K562 (cell line): ENCODE results near the gene HTR3E. TPM values are rescaled to one million over a fixed set of nuclear protein-coding genes. Genes with fewer than 3 reads are reported as not detected.

Experiments
- ARNT ChIP-seq, 2 experiments: fragments of 450-650 bp; IDR thresholded peaks; 2 replicates each; pipeline ENCODE4 v1.6.1; 2016; ENCODE audit warnings: mild to moderate bottlenecking in 1 of 2
- ATF7 ChIP-seq: fragments of 450-650 bp; IDR thresholded peaks from 2 replicates; pipeline ENCODE4 v1.7.1; 2014; ENCODE audit warnings: mild to moderate bottlenecking, moderate library complexity
- CBFA2T3 ChIP-seq: fragments of 450-650 bp; IDR thresholded peaks from 2 replicates; pipeline ENCODE4 v1.6.1; 2017
- FOXJ3 ChIP-seq: sonication (generic); formaldehyde crosslinking; IDR thresholded peaks from 2 replicates; pipeline ENCODE4 v1.4.0; 2020; ENCODE audit warnings: mild to moderate bottlenecking, missing genetic modification reagents
- HNRNPK ChIP-seq: fragments of 200-400 bp; formaldehyde crosslinking; IDR thresholded peaks from one replicate; pipeline ENCODE4 v1.6.1; 2018; ENCODE audit warnings: mild to moderate bottlenecking, low read depth, low read length; ENCODE audit not compliant: poor library complexity, severe bottlenecking
- HSF4 ChIP-seq: fragments of 250-450 bp; sonication (Bioruptor Pico); IDR thresholded peaks from 2 replicates; pipeline ENCODE4 v2.1.2; 2022; ENCODE audit warnings: mild to moderate bottlenecking, moderate library complexity, borderline replicate concordance
- NBN ChIP-seq: fragments of 450-650 bp; IDR thresholded peaks from 2 replicates; pipeline ENCODE4 v1.6.1; 2016; ENCODE audit warnings: low read depth, mild to moderate bottlenecking
- NFATC3 ChIP-seq: fragments of 450-650 bp; IDR thresholded peaks from 2 replicates; pipeline ENCODE4 v1.6.1; 2017; ENCODE audit warnings: mild to moderate bottlenecking
- POLR3A ChIP-seq: IDR thresholded peaks from 2 replicates; pipeline ENCODE4 v1.6.1; 2011; ENCODE audit warnings: borderline replicate concordance, mild to moderate bottlenecking, moderate library complexity; ENCODE audit not compliant: insufficient read length, insufficient read depth; ENCODE audit errors: extremely low read depth
- TBL1XR1 ChIP-seq, 2 experiments: IDR thresholded peaks; 2 replicates each; pipeline ENCODE4 v1.6.1; 2012; ENCODE audit warnings: improper control_type of control experiment in 2 of 2, low read length in 2 of 2, mild to moderate bottlenecking in 1 of 2
- ZNF586 ChIP-seq: fragments of 450-650 bp; formaldehyde crosslinking; conservative IDR thresholded peaks from 2 replicates; pipeline ENCODE4 v1.4.0; 2020; ENCODE audit warnings: mild to moderate bottlenecking, moderate library complexity
- ZNF589 ChIP-seq: fragments of 200-800 bp; sonication (Bioruptor generic); IDR thresholded peaks from 2 replicates; pipeline ENCODE4 v1.6.1; 2016; ENCODE audit warnings: low read depth, missing genetic modification characterization, missing compliant biosample characterization
- polyA plus RNA-seq, 8 experiments: library from polyadenylated mRNA; depleted of rRNA in 4 of 8; stranded (reverse) in 5 of 8; unstranded in 3 of 8; fragments of >200 nt; fragmentation: Nextera tagmentation in 2 of 8; fragmentation: Illumina TruSeq in 1 of 8; extraction: Ambion mirVana in 2 of 8; extraction: Trizol in 1 of 8; gene quantifications; 2 replicates each; pipeline versions ENCODE4 v1.2.1 to v1.2.3, GENCODE V29; 2011 to 2014; ENCODE audit warnings: inconsistent platforms in 1 of 8, missing spikeins in 1 of 8
- total RNA-seq, 7 experiments: library from RNA; depleted of rRNA in 6 of 7; stranded (reverse); fragments of >200 nt in 6 of 7; fragmentation: Illumina TruSeq in 2 of 7; extraction: Trizol in 2 of 7; gene quantifications; 2 replicates each; pipeline versions ENCODE4 v1.2.1 to v1.2.3, GENCODE V29; 2011 to 2021; ENCODE audit warnings: low replicate concordance in 1 of 7
- TF ChIP-seq, protein P1 (sequence below): fragments of 200-600 bp; sonication (generic); IDR thresholded peaks from one replicate; pipeline ENCODE4 v1.6.1; 2012; ENCODE audit warnings: mild to moderate bottlenecking, low read depth, low read length, inconsistent platforms
- TF ChIP-seq, protein P2 (sequence below): fragments of 450-650 bp; formaldehyde crosslinking; IDR thresholded peaks from 2 replicates; pipeline ENCODE4 v1.4.0; 2020; ENCODE audit warnings: mild to moderate bottlenecking, moderate library complexity
- TF ChIP-seq, protein P3 (sequence below): fragments of 250-450 bp; sonication (Bioruptor Pico); IDR thresholded peaks from 2 replicates; pipeline ENCODE4 v1.4.0; 2020

The HTR3E gene
- total and polyA plus RNA-seq, 9 of the 15 experiments (the other 6 are each of a cell fraction or from before 2014, with no cell fraction given): not detected

DNA sequence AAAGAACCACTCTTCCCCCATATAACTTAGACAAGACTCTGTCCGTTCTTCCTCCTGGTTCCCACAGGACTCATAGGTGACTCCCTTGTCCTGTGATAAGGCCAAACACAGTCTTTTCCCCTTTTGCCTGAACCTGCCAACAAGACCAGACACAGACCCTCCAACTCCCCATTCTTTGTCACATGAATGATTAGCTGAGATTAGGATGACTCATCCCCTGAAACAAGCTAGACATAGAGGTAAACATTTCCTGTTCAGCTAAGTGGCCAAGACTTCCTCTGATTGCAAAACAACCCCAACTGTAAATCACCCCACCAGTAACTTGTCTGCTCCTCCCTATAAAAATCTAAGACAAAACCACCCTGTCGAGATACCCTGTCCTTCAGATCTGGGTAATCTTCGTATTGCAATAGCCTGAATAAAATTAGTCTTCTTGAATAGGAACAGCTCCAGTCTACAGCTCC lies 11.4 kb upstream of the HTR3E start (continued):
- TF ChIP-seq, protein P1, sequence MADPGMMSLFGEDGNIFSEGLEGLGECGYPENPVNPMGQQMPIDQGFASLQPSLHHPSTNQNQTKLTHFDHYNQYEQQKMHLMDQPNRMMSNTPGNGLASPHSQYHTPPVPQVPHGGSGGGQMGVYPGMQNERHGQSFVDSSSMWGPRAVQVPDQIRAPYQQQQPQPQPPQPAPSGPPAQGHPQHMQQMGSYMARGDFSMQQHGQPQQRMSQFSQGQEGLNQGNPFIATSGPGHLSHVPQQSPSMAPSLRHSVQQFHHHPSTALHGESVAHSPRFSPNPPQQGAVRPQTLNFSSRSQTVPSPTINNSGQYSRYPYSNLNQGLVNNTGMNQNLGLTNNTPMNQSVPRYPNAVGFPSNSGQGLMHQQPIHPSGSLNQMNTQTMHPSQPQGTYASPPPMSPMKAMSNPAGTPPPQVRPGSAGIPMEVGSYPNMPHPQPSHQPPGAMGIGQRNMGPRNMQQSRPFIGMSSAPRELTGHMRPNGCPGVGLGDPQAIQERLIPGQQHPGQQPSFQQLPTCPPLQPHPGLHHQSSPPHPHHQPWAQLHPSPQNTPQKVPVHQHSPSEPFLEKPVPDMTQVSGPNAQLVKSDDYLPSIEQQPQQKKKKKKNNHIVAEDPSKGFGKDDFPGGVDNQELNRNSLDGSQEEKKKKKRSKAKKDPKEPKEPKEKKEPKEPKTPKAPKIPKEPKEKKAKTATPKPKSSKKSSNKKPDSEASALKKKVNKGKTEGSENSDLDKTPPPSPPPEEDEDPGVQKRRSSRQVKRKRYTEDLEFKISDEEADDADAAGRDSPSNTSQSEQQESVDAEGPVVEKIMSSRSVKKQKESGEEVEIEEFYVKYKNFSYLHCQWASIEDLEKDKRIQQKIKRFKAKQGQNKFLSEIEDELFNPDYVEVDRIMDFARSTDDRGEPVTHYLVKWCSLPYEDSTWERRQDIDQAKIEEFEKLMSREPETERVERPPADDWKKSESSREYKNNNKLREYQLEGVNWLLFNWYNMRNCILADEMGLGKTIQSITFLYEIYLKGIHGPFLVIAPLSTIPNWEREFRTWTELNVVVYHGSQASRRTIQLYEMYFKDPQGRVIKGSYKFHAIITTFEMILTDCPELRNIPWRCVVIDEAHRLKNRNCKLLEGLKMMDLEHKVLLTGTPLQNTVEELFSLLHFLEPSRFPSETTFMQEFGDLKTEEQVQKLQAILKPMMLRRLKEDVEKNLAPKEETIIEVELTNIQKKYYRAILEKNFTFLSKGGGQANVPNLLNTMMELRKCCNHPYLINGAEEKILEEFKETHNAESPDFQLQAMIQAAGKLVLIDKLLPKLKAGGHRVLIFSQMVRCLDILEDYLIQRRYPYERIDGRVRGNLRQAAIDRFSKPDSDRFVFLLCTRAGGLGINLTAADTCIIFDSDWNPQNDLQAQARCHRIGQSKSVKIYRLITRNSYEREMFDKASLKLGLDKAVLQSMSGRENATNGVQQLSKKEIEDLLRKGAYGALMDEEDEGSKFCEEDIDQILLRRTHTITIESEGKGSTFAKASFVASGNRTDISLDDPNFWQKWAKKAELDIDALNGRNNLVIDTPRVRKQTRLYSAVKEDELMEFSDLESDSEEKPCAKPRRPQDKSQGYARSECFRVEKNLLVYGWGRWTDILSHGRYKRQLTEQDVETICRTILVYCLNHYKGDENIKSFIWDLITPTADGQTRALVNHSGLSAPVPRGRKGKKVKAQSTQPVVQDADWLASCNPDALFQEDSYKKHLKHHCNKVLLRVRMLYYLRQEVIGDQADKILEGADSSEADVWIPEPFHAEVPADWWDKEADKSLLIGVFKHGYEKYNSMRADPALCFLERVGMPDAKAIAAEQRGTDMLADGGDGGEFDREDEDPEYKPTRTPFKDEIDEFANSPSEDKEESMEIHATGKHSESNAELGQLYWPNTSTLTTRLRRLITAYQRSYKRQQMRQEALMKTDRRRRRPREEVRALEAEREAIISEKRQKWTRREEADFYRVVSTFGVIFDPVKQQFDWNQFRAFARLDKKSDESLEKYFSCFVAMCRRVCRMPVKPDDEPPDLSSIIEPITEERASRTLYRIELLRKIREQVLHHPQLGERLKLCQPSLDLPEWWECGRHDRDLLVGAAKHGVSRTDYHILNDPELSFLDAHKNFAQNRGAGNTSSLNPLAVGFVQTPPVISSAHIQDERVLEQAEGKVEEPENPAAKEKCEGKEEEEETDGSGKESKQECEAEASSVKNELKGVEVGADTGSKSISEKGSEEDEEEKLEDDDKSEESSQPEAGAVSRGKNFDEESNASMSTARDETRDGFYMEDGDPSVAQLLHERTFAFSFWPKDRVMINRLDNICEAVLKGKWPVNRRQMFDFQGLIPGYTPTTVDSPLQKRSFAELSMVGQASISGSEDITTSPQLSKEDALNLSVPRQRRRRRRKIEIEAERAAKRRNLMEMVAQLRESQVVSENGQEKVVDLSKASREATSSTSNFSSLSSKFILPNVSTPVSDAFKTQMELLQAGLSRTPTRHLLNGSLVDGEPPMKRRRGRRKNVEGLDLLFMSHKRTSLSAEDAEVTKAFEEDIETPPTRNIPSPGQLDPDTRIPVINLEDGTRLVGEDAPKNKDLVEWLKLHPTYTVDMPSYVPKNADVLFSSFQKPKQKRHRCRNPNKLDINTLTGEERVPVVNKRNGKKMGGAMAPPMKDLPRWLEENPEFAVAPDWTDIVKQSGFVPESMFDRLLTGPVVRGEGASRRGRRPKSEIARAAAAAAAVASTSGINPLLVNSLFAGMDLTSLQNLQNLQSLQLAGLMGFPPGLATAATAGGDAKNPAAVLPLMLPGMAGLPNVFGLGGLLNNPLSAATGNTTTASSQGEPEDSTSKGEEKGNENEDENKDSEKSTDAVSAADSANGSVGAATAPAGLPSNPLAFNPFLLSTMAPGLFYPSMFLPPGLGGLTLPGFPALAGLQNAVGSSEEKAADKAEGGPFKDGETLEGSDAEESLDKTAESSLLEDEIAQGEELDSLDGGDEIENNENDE: no peak
- TF ChIP-seq FOXJ3 (CRISPR knock-in tag) (no peak), TBL1XR1 (IDR thresholded peaks at IDR 0.05; ENCODE audit: low read length in 2 of 2) (peak in 1 of 2 experiments; percentile 70; a peak in 1 of 4 replicates), HNRNPK (no peak), ZNF589 (CRISPR knock-in tag) (no peak), HSF4 (CRISPR knock-in tag) (no peak), CBFA2T3 (peak; percentile 78), NFATC3 (no peak), NBN (peak; percentile 58; the same call in 1 of the 2 replicates), ARNT (IDR thresholded peaks at IDR 0.05) (no peak), POLR3A (no peak), ZNF586 (no peak), ATF7 (peak; percentile 76)
- TF ChIP-seq, protein P2, sequence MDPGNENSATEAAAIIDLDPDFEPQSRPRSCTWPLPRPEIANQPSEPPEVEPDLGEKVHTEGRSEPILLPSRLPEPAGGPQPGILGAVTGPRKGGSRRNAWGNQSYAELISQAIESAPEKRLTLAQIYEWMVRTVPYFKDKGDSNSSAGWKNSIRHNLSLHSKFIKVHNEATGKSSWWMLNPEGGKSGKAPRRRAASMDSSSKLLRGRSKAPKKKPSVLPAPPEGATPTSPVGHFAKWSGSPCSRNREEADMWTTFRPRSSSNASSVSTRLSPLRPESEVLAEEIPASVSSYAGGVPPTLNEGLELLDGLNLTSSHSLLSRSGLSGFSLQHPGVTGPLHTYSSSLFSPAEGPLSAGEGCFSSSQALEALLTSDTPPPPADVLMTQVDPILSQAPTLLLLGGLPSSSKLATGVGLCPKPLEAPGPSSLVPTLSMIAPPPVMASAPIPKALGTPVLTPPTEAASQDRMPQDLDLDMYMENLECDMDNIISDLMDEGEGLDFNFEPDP: no peak
- TF ChIP-seq, protein P3, sequence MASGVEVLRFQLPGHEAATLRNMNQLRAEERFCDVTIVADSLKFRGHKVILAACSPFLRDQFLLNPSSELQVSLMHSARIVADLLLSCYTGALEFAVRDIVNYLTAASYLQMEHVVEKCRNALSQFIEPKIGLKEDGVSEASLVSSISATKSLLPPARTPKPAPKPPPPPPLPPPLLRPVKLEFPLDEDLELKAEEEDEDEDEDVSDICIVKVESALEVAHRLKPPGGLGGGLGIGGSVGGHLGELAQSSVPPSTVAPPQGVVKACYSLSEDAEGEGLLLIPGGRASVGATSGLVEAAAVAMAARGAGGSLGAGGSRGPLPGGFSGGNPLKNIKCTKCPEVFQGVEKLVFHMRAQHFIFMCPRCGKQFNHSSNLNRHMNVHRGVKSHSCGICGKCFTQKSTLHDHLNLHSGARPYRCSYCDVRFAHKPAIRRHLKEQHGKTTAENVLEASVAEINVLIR (CRISPR knock-in tag): no peak
